H1 (cell line): ENCODE results near the gene ZNF592. TPM values are rescaled to one million over a fixed set of nuclear protein-coding genes. Genes with fewer than 3 reads are reported as not detected.

Experiments used
- BACH1 ChIP-seq: IDR thresholded peaks from 2 replicates; pipeline ENCODE4 v1.6.1; 2012; ENCODE audit warnings: low read length, improper control_type of control experiment
- BCL11A ChIP-seq, 2 experiments: IDR thresholded peaks; one replicate each; pipeline ENCODE4 v1.6.1; 2011; ENCODE audit warnings: low read depth in 2 of 2, low read length in 2 of 2, mild to moderate bottlenecking in 2 of 2
- CHD7 ChIP-seq: fragments of 300-600 bp; sonication (generic); IDR thresholded peaks from 2 replicates; pipeline ENCODE4 v1.7.1; 2012; ENCODE audit warnings: low read length, moderate library complexity, mild to moderate bottlenecking, inconsistent platforms; ENCODE audit not compliant: insufficient replicate concordance
- HDAC2 ChIP-seq, 2 experiments: fragments of 300-600 bp in 1 of 2; sonication (generic) in 1 of 2; IDR thresholded peaks; 2 replicates each; pipeline ENCODE4 v1.6.1; 2011 to 2012; ENCODE audit warnings: low read depth in 2 of 2, low read length in 2 of 2, mild to moderate bottlenecking in 2 of 2, moderate library complexity in 2 of 2, borderline replicate concordance in 1 of 2, inconsistent platforms in 1 of 2
- HDAC6 ChIP-seq: IDR thresholded peaks from one replicate; pipeline ENCODE4 v1.7.1; 2012; ENCODE audit warnings: low read depth, mild to moderate bottlenecking, inconsistent platforms, low read length, moderate library complexity
- KDM1A ChIP-seq: fragments of 200-600, 300-600 bp; sonication (generic); IDR thresholded peaks from 2 replicates; pipeline ENCODE4 v1.7.1; 2016; ENCODE audit warnings: mild to moderate bottlenecking, low read length, borderline replicate concordance
- PHF8 ChIP-seq: fragments of 200-600 bp; sonication (generic); conservative IDR thresholded peaks from 2 replicates; pipeline ENCODE4 v1.7.1; 2012; ENCODE audit warnings: low read depth, mild to moderate bottlenecking, inconsistent platforms, low read length, moderate library complexity
- RBBP5 ChIP-seq: IDR thresholded peaks from 2 replicates; pipeline ENCODE4 v1.7.1; 2012; ENCODE audit warnings: low read depth, mild to moderate bottlenecking, inconsistent platforms, low read length, moderate library complexity, borderline replicate concordance
- SIRT6 ChIP-seq: IDR thresholded peaks from one replicate; pipeline ENCODE4 v1.7.1; 2012; ENCODE audit warnings: low read length, inconsistent platforms
- polyA plus RNA-seq, 7 experiments: library from polyadenylated mRNA; depleted of rRNA in 3 of 7; stranded (reverse) in 5 of 7; unstranded in 2 of 7; fragments of >200 nt in 5 of 7; fragments of 200-250 nt in 2 of 7; gene quantifications; 1 replicate in 5 of 7; 2 replicates in 1 of 7; 4 replicates in 1 of 7; pipeline versions ENCODE4 v1.2.1 to v1.2.3, GENCODE V29; 2011 to 2013; ENCODE audit warnings: missing spikeins in 2 of 7, mixed read lengths in 2 of 7
- total RNA-seq: library from RNA; stranded (reverse); fragmentation: NEBNext Ultra II Directional; extraction: Animal tissue kit (Norgen Biotek cat#: 25700); gene quantifications from 2 replicates; pipeline ENCODE4 v1.2.1, GENCODE V29; 2021

Gene ZNF592
- total and polyA plus RNA-seq, 2 of the 8 experiments (the other 6 are each of a cell fraction or from before 2014, with no cell fraction given) = 14.2 to 33.0 TPM

- TF ChIP-seq CHD7 (no peak), BACH1 (no peak), HDAC6 (no peak), HDAC2 (IDR thresholded peaks at IDR 0.05; ENCODE audit: borderline replicate concordance in 1 of 2, low read depth in 2 of 2, low read length in 2 of 2) (no peak), RBBP5 (no peak), SIRT6 (no peak), PHF8 (no peak), BCL11A (IDR thresholded peaks at IDR 0.05; ENCODE audit: low read depth in 2 of 2, low read length in 2 of 2) (no peak), KDM1A (no peak)
- TF ChIP-seq, all 59 proteins: peak for 0
Measured at GRCh38 chr15:84812842-84813241, 64.5 kb downstream of the ZNF592 start (continued).
